HepG2 (cell line): ENCODE measurements around the gene CDC40.

Experiments
- ATF7-NPFF ChIP-seq: sonication (generic); formaldehyde crosslinking; IDR thresholded peaks from 2 replicates; pipeline ENCODE4 v1.8.1; 2023; ENCODE audit warnings: mild to moderate bottlenecking, low read depth, missing genetic modification reagents, moderate library complexity
- BHLHE40 ChIP-seq: IDR thresholded peaks from 2 replicates; pipeline ENCODE4 v1.6.1; 2011; ENCODE audit warnings: low read length, improper control_type of control experiment
- NBN ChIP-seq: fragments of 450-650 bp; conservative IDR thresholded peaks from 2 replicates; pipeline ENCODE4 v1.6.1; 2017
- RAD21 ChIP-seq: fragments of 450-650 bp; formaldehyde crosslinking; IDR thresholded peaks from 2 replicates; pipeline ENCODE4 v1.5.0; 2020; ENCODE audit warnings: mild to moderate bottlenecking
- ZNF263 ChIP-seq: sonication (generic); formaldehyde crosslinking; IDR thresholded peaks from 2 replicates; pipeline ENCODE4 v1.4.0; 2020; ENCODE audit warnings: missing genetic modification reagents

GRCh38 chr6:110173506-110174132 lies 6.6 kb upstream of the CDC40 start:
- no peak for TF ChIP-seq ATF7-NPFF (CRISPR knock-in tag)
- no peak for TF ChIP-seq NBN
- TF ChIP-seq ZNF263 (CRISPR knock-in tag) = no peak
- no peak for TF ChIP-seq BHLHE40
- TF ChIP-seq RAD21 (CRISPR knock-in tag) = no peak
